ENCODE data around the gene GIGYF1.

Gene GIGYF1

GRCh38 chr7:100685049-100685605, 8.9 kb downstream of the GIGYF1 start:
- DNase-seq (ENCODE audit: insufficient read length, low spot score) (no peak), FAIRE-seq (no peak)

DNA sequence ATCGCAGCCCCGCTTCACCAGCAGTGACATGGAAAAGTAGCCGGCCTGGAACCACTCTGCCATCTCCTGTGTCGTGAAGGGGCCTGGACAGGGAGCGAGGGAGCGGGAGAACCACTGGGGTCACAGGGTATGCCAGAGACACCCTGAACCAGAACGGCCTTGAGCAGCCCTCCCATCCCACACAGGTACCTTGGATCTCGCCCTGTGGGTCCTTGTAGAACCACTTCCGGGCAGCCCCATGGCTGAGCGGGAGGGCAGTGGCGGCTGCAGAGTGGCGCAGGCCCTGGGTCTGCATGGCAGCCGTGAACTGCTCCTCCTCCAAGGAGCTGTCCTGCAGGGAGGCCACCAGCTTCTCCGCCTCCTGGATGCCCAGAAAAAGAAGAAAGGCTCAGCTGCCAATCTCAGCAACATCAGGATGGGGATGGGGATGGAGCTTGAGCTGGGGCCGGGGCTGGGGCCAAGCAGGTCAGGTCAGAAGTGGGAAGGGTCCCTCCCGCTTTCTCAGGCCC, 9.5 kb downstream of the GIGYF1 start:
- DNase-seq (ENCODE audit: insufficient read length, low spot score) (no peak), FAIRE-seq (no peak)

- no peak for DNase-seq (ENCODE audit: insufficient read length, low spot score)
- FAIRE-seq, result no peak
Observed at GRCh38 chr7:100683659-100684533, 10.2 kb downstream of the GIGYF1 start.

DNA sequence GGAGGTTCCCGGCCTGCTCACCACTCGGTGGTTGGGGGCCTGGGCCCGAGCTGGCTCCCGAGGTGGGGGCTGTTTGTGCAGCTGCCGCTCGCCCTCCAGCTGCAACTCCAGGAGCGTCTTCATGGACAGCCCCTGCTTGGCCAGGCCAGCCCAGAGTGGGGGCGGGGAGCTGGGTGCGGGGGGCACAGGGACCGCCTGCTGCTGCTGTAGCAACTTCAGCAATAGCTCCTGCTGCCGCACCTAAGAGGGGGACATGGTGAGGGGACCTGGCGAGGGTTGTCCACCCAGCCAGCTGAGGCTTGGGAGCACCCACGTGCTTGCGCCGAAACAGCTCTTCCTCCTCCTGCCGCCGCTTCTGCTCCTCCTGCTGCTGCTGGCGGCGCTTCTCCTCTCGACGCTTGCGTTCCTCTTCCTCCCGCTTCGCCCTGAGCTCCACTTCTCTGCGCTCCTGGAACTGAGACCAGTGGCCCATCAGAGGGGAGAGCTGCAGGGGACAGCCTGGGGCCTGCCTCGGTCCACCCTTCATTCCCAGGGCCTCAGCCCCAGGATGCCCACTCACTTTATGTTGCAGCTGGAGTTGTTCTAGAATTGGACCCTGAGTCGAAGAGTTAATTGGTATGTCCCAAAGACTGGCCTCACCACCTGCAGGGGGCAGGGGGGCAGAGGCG, 10.9 kb downstream of the GIGYF1 start:
- FAIRE-seq, result no peak
- DNase-seq (ENCODE audit: insufficient read length, low spot score), result no peak

GRCh38 chr7:100682228-100682741, 11.8 kb downstream of the GIGYF1 start:
- no peak for FAIRE-seq
- DNase-seq (ENCODE audit: insufficient read length, low spot score), result no peak

DNA sequence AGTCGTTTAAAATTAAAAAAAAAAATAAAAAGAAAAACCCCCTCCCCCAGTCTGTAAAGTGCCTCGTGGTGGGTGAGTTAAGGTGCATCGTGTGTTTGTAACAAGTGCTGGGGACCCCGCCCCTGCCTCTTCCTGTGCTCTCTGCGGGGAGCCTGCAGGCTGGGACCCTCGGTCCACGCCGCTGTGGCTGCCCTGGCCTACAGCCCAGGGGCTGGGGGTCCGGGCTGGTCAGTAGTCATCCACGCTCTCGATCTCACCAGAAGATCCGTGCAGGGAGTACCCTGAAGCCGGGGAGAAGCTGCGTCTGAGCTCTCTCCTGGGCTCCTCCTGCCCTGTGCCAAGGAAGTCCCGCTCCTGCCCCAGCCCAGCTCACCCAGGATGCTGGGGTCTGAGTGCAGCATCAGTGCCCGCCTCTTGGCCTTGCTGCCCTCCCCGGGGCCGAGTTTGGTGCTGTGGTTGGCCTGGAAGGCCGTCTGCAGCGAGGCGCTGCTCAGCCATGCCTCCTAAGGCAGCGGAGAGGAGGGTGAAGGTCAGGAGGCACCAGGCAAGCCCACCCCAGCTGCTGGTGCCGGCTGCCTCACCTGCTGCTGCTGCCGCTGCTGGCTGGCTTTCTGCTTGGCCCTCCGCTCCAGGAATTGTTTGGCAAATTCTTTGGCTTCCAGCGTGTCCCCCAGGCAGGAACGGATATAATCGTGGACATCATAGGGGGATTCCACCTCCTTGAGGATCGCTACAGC, 12.4 kb downstream of the GIGYF1 start:
- DNase-seq (ENCODE audit: insufficient read length, low spot score) (no peak), FAIRE-seq (no peak)

- no peak for DNase-seq (ENCODE audit: insufficient read length, low spot score)
- FAIRE-seq, result no peak
Observed at GRCh38 chr7:100680576-100681271, 13.3 kb downstream of the GIGYF1 start.

DNA sequence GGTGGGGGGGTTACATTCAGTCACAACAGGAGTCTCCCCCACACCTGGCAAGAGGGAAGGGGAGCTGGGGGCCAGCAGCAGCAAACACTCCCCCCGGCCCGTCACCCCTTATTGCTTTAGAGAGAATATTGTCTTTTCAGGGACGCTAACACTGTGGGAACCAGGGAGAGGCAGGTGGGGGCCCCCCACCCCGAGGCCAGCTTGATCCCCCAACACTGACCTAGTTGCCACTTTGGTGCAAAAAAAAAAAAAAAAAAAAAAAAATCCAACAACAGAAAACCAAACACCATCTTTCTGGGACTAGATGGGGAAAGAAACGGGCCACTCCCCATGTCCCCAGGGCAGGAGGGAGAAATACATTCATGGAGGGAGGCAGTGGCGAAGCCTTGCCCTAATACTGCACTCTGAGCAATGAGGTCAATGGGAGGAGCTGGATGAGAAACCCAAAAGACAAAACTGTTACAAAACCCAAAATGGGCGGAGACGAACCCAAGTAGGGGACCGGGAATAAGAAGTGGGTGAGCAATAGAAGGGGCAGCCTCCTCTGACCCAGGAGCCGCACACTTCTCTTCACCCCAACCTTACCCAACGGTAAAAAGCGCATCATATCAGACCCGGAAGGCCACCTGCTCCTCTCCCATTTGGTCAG, 14.0 kb downstream of the GIGYF1 start:
- no peak for FAIRE-seq
- DNase-seq (ENCODE audit: insufficient read length, low spot score), result no peak

DNA sequence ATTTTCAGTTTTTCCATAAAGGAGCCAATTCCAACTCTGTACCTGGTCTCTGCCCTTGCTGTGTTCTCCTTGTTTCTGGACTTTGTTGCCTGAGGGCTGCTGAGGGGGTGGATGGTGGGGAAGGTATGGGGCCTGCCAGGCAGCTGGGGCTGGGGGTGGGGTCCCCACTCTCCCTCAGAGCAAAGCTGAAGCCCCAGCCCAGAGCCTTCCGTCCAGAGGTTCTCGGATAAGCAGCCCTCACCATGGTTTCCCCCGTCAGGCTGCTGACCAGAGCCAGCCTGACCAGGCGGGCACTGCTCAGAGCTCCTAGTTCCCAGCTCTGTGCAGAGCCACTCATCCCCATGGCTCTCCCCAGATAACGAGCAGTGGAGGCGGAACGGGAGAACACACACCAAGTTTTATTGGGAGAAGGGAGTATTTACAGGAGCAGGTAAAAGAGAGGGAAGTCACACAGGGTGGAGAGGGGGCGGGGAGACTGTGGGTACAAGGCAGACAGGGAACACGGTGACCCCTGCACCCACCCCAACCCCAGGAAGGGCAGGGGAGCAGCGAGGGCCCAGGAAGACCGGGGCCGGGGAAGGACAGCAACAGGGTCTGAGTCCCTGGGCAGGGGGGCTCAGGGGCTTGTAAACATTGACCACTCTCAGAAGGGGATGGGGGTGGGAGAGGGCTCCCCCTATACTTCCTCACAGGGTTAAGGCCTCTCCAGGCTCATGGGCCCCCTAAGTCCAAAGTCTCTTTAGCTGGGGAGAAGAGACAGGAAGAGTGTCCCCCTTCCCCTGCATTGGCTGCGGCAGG, 14.7 kb downstream of the GIGYF1 start:
- DNase-seq (ENCODE audit: insufficient read length, low spot score) (no peak), FAIRE-seq (no peak)

DNA sequence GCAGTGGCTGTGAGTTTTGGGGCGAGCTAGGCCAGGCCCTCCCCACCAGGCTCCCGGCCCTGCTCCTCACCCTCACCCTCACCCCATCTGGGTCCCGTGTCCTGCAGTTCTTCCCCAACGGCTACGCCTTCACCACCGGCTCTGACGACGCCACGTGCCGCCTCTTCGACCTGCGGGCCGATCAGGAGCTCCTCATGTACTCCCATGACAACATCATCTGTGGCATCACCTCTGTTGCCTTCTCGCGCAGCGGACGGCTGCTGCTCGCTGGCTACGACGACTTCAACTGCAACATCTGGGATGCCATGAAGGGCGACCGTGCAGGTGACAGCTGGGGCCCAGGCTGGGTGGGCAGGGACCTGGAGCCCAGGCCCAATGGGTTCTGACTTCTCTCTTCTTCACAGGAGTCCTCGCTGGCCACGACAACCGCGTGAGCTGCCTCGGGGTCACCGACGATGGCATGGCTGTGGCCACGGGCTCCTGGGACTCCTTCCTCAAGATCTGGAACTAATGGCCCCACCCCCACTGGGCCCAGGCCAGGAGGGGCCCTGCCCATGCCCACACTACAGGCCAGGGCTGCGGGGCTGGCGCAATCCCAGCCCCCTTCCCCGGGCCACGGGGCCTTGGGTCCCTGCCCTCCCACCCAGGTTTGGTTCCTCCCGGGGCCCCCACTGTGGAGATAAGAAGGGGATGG, 15.6 kb downstream of the GIGYF1 start:
- FAIRE-seq, result no peak
- DNase-seq (ENCODE audit: insufficient read length, low spot score), result no peak

- DNase-seq (ENCODE audit: insufficient read length, low spot score), result no peak
- no peak for FAIRE-seq
Observed at GRCh38 chr7:100677308-100678267, 16.5 kb downstream of the GIGYF1 start.

DNA sequence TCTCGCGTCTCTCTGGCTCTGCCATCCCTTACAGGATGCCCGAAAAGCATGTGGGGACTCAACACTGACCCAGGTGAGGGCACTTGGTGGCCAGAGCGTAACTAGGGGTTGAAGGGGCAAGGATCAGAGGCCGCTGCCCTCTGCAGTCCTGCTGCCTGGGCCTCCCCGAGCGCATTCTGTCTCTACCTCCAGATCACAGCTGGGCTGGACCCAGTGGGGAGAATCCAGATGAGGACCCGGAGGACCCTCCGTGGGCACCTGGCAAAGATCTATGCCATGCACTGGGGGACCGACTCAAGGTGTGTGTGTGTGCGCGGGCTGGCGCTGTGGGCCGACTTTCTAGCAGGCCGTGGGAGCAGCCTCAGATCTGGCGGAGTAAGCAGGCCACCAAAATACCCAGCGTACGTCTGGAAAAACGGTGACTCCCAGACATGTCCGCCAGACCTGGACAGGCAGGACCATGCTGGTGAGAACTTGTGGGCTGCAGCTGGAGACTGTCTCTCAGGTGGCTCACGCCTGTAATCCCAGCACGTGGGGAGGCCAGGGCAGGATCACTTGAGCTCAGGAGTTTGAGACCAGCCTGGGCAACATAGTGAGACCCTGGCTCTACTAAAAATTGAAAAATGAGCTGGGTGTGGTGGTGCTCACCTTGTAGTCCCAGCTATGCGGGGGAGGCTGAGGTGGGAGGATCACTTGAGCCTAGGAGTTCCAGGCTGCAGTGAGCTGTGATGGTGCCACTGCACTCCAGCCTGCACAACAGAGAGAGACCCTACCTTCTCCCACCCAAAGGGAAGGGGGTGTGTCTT, 17.3 kb downstream of the GIGYF1 start:
- FAIRE-seq (no peak), DNase-seq (ENCODE audit: insufficient read length, low spot score) (no peak)

- FAIRE-seq, result no peak
Observed at GRCh38 chr7:100675581-100676350, 18.3 kb downstream of the GIGYF1 start.

DNA sequence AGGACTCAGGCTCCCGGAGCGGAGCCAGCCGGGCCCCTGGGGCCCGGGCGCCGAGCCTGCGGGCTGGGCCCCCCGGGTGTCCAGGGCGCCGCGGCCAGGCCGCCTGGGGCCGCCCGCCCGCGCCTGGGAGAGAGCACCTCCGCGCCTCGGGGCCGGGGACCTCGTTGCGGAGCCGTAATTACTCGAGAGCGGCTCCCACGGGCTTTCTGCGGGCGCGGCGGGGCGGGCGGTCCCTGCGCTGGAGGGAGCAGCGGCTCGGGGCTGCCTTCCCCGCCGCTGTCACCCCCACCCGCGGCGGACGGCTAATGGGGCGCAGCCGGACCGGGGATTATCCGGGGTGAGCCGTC, 19.0 kb downstream of the GIGYF1 start:
- DNase-seq (ENCODE audit: insufficient read length, low spot score) (no peak), FAIRE-seq (no peak)

More at GRCh38 chr7:100675581-100676350, 18.3 kb downstream of the GIGYF1 start:
- peak; percentile 39 for DNase-seq (ENCODE audit: insufficient read length, low spot score)

DNA sequence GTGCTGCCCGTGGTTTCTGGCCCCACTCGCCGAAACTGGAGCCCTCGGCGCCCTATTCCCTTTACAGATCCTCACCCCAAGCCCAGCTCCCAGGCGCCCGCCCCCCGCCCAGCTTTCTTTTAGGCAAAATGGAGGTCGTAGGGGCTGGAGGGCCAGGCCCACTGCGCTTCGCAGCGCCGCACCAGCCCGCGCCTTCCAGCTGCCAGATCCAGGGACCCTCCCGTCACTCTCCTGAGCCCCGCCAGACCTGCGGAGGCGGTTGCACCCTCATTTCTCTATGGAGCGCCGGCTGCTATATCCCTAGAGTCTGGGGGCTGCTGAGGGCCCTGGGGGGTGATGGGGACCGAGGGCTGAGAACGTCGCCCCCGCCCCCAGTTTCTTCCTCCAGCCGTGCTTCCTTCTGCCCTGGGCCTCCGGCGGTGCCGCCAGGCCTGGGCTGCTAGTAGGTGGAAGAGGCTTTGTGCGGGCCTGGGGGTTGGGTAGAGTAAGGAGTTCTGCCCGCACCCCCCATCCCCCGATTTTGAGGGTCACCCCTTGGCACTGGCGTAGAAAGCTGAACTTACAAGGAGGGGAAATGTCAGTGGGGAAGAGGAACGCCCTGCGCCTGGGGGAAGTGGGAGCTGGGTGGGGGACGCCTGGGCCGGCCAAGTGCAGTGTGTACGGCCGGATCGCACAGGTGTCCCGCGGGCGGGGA, 19.5 kb downstream of the GIGYF1 start:
- DNase-seq (ENCODE audit: insufficient read length, low spot score) (no peak), FAIRE-seq (no peak)
